GM13977 (cell line): ENCODE measurements around the gene HEBP1.

Source experiments
- DNase-seq: peaks from one replicate; pipeline ENCODE4 v3.0.0; 2012; ENCODE audit warnings: low spot score
- in situ Hi-C: fragments of 300-500 bp; cut with MboI; formaldehyde crosslinking; loops from one replicate; pipeline ENCODE4 v1.12.0; 2022; ENCODE audit warnings: low sequenced_read_pairs, low pct_unique_long_range_greater_than_20kb, mixed read lengths, inconsistent platforms; ENCODE audit not compliant: unreplicated experiment
- TF ChIP-seq, protein P1 (sequence below): IDR thresholded peaks from 2 replicates; pipeline ENCODE4 v1.5.1; 2012; ENCODE audit warnings: mild to moderate bottlenecking, control low read depth; ENCODE audit not compliant: insufficient read depth; ENCODE audit errors: extremely low read depth, missing control alignments

The HEBP1 gene

DNA sequence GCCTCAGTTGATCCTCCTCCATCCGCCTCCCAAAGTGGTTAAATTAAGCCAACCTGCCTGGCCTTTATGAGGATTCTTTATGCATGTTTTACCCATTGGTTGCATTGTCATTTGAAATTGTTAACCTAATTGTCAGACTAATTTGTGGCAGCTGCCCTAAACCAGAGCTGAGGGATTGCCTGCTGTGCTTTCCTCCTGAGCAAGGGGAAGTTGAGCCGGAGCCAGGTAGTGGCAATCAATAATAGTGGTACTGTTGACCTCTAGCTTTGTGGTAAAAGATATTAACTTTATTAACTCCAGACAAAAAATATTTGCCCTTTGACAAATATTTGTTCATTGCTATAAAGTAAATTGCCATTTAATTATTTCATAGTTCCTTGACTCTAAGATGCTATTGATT is 5.6 kb upstream of the HEBP1 start:
- DNase-seq = no peak
- TF ChIP-seq, protein P1, sequence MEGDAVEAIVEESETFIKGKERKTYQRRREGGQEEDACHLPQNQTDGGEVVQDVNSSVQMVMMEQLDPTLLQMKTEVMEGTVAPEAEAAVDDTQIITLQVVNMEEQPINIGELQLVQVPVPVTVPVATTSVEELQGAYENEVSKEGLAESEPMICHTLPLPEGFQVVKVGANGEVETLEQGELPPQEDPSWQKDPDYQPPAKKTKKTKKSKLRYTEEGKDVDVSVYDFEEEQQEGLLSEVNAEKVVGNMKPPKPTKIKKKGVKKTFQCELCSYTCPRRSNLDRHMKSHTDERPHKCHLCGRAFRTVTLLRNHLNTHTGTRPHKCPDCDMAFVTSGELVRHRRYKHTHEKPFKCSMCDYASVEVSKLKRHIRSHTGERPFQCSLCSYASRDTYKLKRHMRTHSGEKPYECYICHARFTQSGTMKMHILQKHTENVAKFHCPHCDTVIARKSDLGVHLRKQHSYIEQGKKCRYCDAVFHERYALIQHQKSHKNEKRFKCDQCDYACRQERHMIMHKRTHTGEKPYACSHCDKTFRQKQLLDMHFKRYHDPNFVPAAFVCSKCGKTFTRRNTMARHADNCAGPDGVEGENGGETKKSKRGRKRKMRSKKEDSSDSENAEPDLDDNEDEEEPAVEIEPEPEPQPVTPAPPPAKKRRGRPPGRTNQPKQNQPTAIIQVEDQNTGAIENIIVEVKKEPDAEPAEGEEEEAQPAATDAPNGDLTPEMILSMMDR = no peak
- in situ Hi-C loops = loop anchor here (25.0 kb wide), 1 partner anchor 207 kb away; no protein-coding TSS in a partner anchor

DNA sequence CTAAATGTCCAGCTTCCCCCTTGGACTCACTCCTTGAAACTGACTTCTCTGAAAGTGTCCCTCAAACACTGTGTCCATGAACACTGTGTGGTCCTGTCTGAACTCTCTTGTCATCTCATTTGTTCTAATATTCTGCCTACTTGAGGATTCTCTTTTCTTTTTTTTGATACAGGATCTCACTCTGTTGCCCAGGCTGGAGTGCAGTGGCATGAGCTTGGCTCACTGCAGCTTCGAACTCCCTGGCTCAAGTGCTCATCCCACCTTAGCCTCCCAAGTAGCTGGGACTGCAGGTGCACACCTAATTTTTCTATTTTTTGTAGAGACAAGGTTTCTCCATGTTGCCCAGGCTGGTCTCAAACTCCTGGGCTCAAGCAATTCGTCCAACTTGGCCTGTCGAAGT is 4.9 kb upstream of the HEBP1 start:
- DNase-seq = no peak
- in situ Hi-C loops = loop anchor here (25.0 kb wide), 1 partner anchor 207 kb away; no protein-coding TSS in a partner anchor
- TF ChIP-seq, protein P1 = no peak

DNA sequence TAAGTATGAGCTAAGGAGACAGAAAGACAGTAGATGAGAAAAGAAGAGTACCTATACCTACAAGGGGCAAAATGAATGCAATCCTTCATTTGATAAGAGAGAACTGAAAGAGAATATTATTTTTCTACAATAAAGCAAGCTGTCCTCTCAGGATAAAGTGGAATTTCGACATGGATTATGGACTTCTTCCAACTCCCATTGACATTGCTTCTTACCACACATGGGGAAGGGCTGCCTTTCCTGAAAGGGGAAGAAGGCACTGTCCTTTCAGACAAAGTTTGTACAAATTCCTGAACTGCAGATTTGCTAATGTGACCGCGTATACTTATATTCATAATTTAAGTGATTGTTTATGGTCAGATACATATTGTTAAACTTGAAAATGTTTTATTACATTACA is 4.3 kb upstream of the HEBP1 start:
- in situ Hi-C loops = loop anchor here (25.0 kb wide), 1 partner anchor 208 kb away; no protein-coding TSS in a partner anchor
- TF ChIP-seq, protein P1 = no peak
- DNase-seq = no peak

DNA sequence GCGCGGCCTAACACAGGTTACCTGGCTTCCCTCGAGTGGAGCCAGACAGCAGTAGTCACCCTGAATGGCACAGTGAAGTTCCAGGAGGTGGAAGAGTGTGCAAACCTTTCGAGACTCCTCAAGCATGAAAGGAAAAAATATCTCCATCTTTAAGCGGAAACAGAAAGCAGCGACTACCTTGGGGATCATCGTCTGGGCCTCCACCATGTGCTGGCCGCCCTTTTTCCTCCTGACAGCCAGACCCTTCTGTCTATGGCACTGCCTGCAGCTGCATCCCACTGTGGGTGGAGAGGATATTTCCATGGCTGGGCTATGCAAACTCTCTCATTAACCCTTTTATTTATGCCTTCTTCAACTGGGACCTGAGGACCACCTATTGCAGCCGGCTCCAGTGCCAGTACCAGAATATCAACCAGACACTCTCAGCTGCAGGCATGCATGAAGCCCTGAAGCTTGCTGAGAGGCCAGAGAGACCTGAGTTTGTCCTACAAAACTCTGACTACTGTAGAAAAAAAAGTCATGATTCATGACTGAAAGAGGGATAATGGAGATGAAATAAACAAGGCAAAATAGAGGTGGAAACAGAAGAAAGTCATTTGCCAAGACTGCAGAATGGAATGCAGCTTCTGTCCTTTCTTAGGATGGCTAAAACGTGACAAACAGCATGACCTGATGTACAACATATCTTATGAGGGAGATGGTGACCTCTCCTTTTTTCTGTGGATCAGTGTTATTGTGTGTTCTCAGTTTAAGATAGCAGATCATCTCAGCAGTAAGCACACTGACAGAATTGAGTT is 2.4 kb upstream of the HEBP1 start:
- in situ Hi-C loops = loop anchor here (25.0 kb wide), 1 partner anchor 210 kb away; no protein-coding TSS in a partner anchor
- TF ChIP-seq, protein P1 = no peak
- no peak for DNase-seq

DNA sequence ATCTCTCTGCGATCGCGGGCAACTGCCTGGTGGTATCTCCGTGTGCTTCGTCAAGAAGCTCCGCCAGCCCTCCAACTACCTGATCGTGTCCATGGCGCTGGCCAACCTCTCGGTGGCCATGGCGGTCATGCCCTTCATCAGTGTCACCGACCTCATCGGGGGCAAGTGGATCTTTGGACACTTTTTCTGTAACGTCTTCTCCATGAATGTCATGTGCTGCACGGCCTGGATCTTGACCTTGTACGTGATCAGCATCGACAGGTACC is 1.6 kb upstream of the HEBP1 start:
- DNase-seq = no peak
- in situ Hi-C loops = loop anchor here (25.0 kb wide), 1 partner anchor 211 kb away; no protein-coding TSS in a partner anchor
- TF ChIP-seq, protein P1 = no peak

DNA sequence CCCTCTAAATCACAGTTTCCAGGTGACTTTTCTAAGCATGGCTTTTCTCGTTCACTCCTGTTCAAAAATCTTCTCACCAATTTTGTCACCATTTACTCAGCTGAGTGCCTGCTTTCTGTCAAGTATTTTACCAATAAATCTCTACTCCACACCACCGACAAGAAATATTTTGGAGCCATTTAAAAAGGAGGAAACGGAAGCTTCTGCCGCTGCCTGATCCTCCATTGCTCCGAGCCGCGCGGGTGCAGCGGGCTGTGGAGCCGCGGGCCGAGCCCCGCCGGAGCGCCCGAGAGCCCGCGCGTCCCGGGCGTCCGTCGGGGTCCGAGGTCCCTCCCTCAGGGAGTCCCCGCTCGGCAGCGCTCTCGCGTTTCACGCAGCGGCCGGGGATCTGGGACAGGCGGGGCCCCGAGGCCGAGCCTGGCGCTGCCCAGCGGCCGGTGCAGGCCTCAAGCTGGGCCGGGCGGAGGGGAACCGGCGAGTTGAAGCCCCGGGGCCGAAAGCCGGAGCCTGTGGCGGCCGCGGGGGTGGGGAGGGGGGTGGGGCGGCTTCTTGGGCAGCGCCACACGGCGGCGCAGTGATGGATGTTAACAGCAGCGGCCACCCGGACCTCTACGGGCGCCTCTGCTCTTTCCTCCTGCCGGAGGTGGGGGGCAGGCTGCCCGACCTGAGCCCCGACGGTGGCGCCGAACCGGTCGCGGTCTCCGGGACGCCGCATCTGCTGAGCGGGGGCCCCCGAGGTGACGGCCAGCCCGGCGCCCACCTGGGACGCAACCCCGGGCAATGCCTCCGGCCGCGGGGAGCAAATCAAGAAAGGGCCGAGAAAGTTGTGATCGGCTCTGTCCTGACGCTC is 1.1 kb upstream of the HEBP1 start:
- TF ChIP-seq, protein P1 = no peak
- peak; percentile 72 for DNase-seq
- in situ Hi-C loops = loop anchor here (25.0 kb wide), 1 partner anchor 211 kb away; no protein-coding TSS in a partner anchor
